Cardiac muscle cell (in vitro differentiated cells and primary cell): Measurements from ENCODE around the gene MCC. TPM values are rescaled to one million over a fixed set of nuclear protein-coding genes. Genes with fewer than 3 reads are reported as not detected.

ENCODE experiments used
- DNase-seq, 2 donors: peaks; one replicate each; pipeline versions ENCODE4 v3.0.0 to v3.0.0-alpha.2; 2010 to 2017; ENCODE audit warnings: low read depth in 1 of 2, low spot score in 1 of 2
- H3K27ac ChIP-seq: fragments of 200-600 bp; sonication (generic); 2 replicates; pipeline ENCODE4 v1.5.1; 2016
- H3K27me3 ChIP-seq: fragments of 200-600 bp; sonication (generic); 2 replicates; pipeline ENCODE4 v1.6.0; 2016; ENCODE audit warnings: control low read depth
- H3K36me3 ChIP-seq: fragments of 200-600 bp; sonication (generic); 2 replicates; pipeline ENCODE4 v1.5.1; 2016; ENCODE audit warnings: control low read depth
- H3K4me1 ChIP-seq: fragments of 200-600 bp; sonication (generic); 2 replicates; pipeline ENCODE4 v1.8.1; 2017; ENCODE audit warnings: low read depth, mild to moderate bottlenecking, mixed run types
- H3K4me3 ChIP-seq: fragments of 200-600 bp; sonication (generic); 2 replicates; pipeline ENCODE4 v1.5.1; 2016; ENCODE audit warnings: mild to moderate bottlenecking
- H3K9me3 ChIP-seq: fragments of 200-600 bp; sonication (generic); 2 replicates; pipeline ENCODE4 v1.5.1; 2017; ENCODE audit warnings: low read depth, mild to moderate bottlenecking, control low read depth
- CTCF ChIP-seq: IDR thresholded peaks from 2 replicates; pipeline ENCODE4 v1.5.1; 2012; ENCODE audit warnings: low read depth, mild to moderate bottlenecking, low read length
- polyA plus RNA-seq: library from polyadenylated mRNA; unstranded; fragments of >200 nt; fragmentation: Nextera tagmentation; extraction: Ambion mirVana; gene quantifications from 2 replicates; pipeline ENCODE4 v1.2.1, GENCODE V29; 2016
- total RNA-seq: library from RNA; depleted of rRNA; stranded (reverse); fragments of >200 nt; gene quantifications from 2 replicates; pipeline ENCODE4 v1.2.3, GENCODE V29; 2016

MCC gene
- total and polyA plus RNA-seq, 2 experiments from 2014 or later: 37.8 to 137 TPM

- no peak for TF ChIP-seq CTCF
- H3K4me3 ChIP-seq: no peak overlapping the region
- no peak overlapping the region for H3K27ac ChIP-seq
- H3K27me3 ChIP-seq: no peaks in the 10 kb centered on the region
- DNase-seq: no peak
- H3K36me3 ChIP-seq: no peaks in the 10 kb centered on the region
- no peaks in the 10 kb centered on the region for H3K9me3 ChIP-seq
- H3K4me1 ChIP-seq: no peaks in the 10 kb centered on the region
These were observed 93.6 kb downstream of the MCC start for GRCh38 chr5:113394658-113395057.

- Histone ChIP-seq H3K4me1 (no peaks in the 10 kb centered on the region), H3K9me3 (no peaks in the 10 kb centered on the region), H3K27me3 (no peaks in the 10 kb centered on the region), H3K4me3 (no peak overlapping the region), H3K36me3 (no peaks in the 10 kb centered on the region), H3K27ac (no peak overlapping the region)
- DNase-seq: no peak
- TF ChIP-seq CTCF: no peak
These were observed 98.0 kb downstream of the MCC start for GRCh38 chr5:113390224-113390623.

GRCh38 chr5:113389116-113389515 is 99.1 kb downstream of the MCC start:
- no peak overlapping the region for H3K4me3 ChIP-seq
- DNase-seq: no peak

GRCh38 chr5:113387844-113388243 is 100.4 kb downstream of the MCC start:
- no peaks in the 10 kb centered on the region for H3K36me3 ChIP-seq
- no peak overlapping the region for H3K4me3 ChIP-seq
- H3K9me3 ChIP-seq: no peaks in the 10 kb centered on the region
- H3K27ac ChIP-seq: no peak overlapping the region
- no peak for TF ChIP-seq CTCF
- no peaks in the 10 kb centered on the region for H3K27me3 ChIP-seq
- H3K4me1 ChIP-seq: no peaks in the 10 kb centered on the region
- no peak for DNase-seq

More at GRCh38 chr5:113389116-113389515, 99.1 kb downstream of the MCC start:
- Histone ChIP-seq H3K27me3 (no peaks in the 10 kb centered on the region), H3K4me1 (no peaks in the 10 kb centered on the region), H3K27ac (no peak overlapping the region), H3K36me3 (no peaks in the 10 kb centered on the region), H3K9me3 (no peaks in the 10 kb centered on the region)
- no peak for TF ChIP-seq CTCF

GRCh38 chr5:113384782-113385285 is 103.4 kb downstream of the MCC start:
- no peak overlapping the region for H3K27ac ChIP-seq
- TF ChIP-seq CTCF: no peak
- no peak for DNase-seq
- no peaks in the 10 kb centered on the region for H3K27me3 ChIP-seq
- H3K4me1 ChIP-seq: peaks cover 16% of the 10 kb centered on the region
- no peaks in the 10 kb centered on the region for H3K36me3 ChIP-seq
- no peaks in the 10 kb centered on the region for H3K9me3 ChIP-seq
- H3K4me3 ChIP-seq: no peak overlapping the region

- Histone ChIP-seq H3K4me1 (peaks cover 17% of the 10 kb centered on the region), H3K27ac (no peak overlapping the region), H3K36me3 (no peaks in the 10 kb centered on the region), H3K4me3 (no peak overlapping the region), H3K9me3 (no peaks in the 10 kb centered on the region), H3K27me3 (no peaks in the 10 kb centered on the region)
- no peak for TF ChIP-seq CTCF
- DNase-seq: no peak
These were observed 105.5 kb downstream of the MCC start for GRCh38 chr5:113382731-113383130.
